HG02588 (cell line): Measurements from ENCODE around the gene CTNND2.

Experiments used
- ATAC-seq: cut with Tn5 transposase; IDR thresholded peaks from one replicate; pipeline ENCODE4 v1.9.1; 2021; ENCODE audit warnings: mild to moderate bottlenecking, moderate library complexity; ENCODE audit not compliant: unreplicated experiment

Gene CTNND2

GRCh38 chr5:11599499-11599898 is 304.7 kb downstream of the CTNND2 start:
- no peak for ATAC-seq

- no peak for ATAC-seq
Measured at GRCh38 chr5:11596657-11597071, 307.6 kb downstream of the CTNND2 start.

GRCh38 chr5:11596185-11596584 is 308.1 kb downstream of the CTNND2 start:
- no peak for ATAC-seq

GRCh38 chr5:11595045-11595444 is 309.2 kb downstream of the CTNND2 start:
- ATAC-seq: no peak

- ATAC-seq: no peak
Measured at GRCh38 chr5:11594021-11594420, 310.2 kb downstream of the CTNND2 start.

GRCh38 chr5:11590475-11590874 is 313.8 kb downstream of the CTNND2 start:
- no peak for ATAC-seq

GRCh38 chr5:11588803-11589202 is 315.4 kb downstream of the CTNND2 start:
- ATAC-seq: no peak

GRCh38 chr5:11584017-11584416 is 320.2 kb downstream of the CTNND2 start:
- no peak for ATAC-seq

- no peak for ATAC-seq
Measured at GRCh38 chr5:11579351-11579750, 324.9 kb downstream of the CTNND2 start.

GRCh38 chr5:11574787-11575186 is 329.5 kb downstream of the CTNND2 start:
- no peak for ATAC-seq

GRCh38 chr5:11573140-11573992 is 330.9 kb downstream of the CTNND2 start:
- ATAC-seq: no peak

GRCh38 chr5:11564706-11565105 is 339.5 kb downstream of the CTNND2 start:
- ATAC-seq: no peak

- ATAC-seq: no peak
Measured at GRCh38 chr5:11563822-11564221, 340.4 kb downstream of the CTNND2 start.

- ATAC-seq: no peak
Measured at GRCh38 chr5:11560915-11561697, 343.1 kb downstream of the CTNND2 start.

- ATAC-seq: no peak
Measured at GRCh38 chr5:11557063-11557462, 347.2 kb downstream of the CTNND2 start.

- no peak for ATAC-seq
Measured at GRCh38 chr5:11555171-11555570, 349.1 kb downstream of the CTNND2 start.

- peak; percentile 53 for ATAC-seq
Measured at GRCh38 chr5:11547730-11548129, 356.5 kb downstream of the CTNND2 start.

GRCh38 chr5:11547140-11547539 is 357.1 kb downstream of the CTNND2 start:
- no peak for ATAC-seq

- ATAC-seq: no peak
Measured at GRCh38 chr5:11540112-11540511, 364.1 kb downstream of the CTNND2 start.

GRCh38 chr5:11531811-11532555 is 372.3 kb downstream of the CTNND2 start:
- no peak for ATAC-seq

GRCh38 chr5:11528720-11529119 is 375.5 kb downstream of the CTNND2 start:
- no peak for ATAC-seq
